CD4-positive, alpha-beta T cell treated with Interleukin-2 at 100 ng/mL for 4 hours (primary cell): Measurements from ENCODE around the gene GDPD5.

ENCODE experiments used
- DNase-seq: peaks from one replicate; pipeline ENCODE4 v3.0.0-alpha.2; 2020; ENCODE audit warnings: low spot score

Gene GDPD5

GRCh38 chr11:75510723-75511019 lies 15.1 kb downstream of the GDPD5 start:
- DNase-seq: no peak

- no peak for DNase-seq
Measured at GRCh38 chr11:75510004-75510722, 15.6 kb downstream of the GDPD5 start.

GRCh38 chr11:75509020-75509720 lies 16.6 kb downstream of the GDPD5 start:
- DNase-seq: no peak

GRCh38 chr11:75508051-75508561 lies 17.6 kb downstream of the GDPD5 start:
- DNase-seq: peak; percentile 68

GRCh38 chr11:75507571-75507970 lies 18.2 kb downstream of the GDPD5 start:
- no peak for DNase-seq

- DNase-seq: no peak
Measured at GRCh38 chr11:75506827-75507226, 18.9 kb downstream of the GDPD5 start.

GRCh38 chr11:75505916-75506692 lies 19.6 kb downstream of the GDPD5 start:
- DNase-seq: no peak

- DNase-seq: no peak
Measured at GRCh38 chr11:75504501-75504900, 21.2 kb downstream of the GDPD5 start.

GRCh38 chr11:75503531-75504099 lies 22.1 kb downstream of the GDPD5 start:
- DNase-seq: no peak

- DNase-seq: no peak
Measured at GRCh38 chr11:75502138-75502537, 23.6 kb downstream of the GDPD5 start.

- no peak for DNase-seq
Measured at GRCh38 chr11:75500742-75501141, 25.0 kb downstream of the GDPD5 start.

GRCh38 chr11:75499423-75500190 lies 26.1 kb downstream of the GDPD5 start:
- no peak for DNase-seq

- no peak for DNase-seq
Measured at GRCh38 chr11:75498556-75499255, 27.0 kb downstream of the GDPD5 start.

GRCh38 chr11:75497788-75498409 lies 27.8 kb downstream of the GDPD5 start:
- no peak for DNase-seq

GRCh38 chr11:75496305-75496752 lies 29.4 kb downstream of the GDPD5 start:
- DNase-seq: no peak

GRCh38 chr11:75495749-75496304 lies 29.9 kb downstream of the GDPD5 start:
- no peak for DNase-seq

GRCh38 chr11:75493626-75494025 lies 32.1 kb downstream of the GDPD5 start:
- DNase-seq: no peak

- DNase-seq: peak; percentile 65
Measured at GRCh38 chr11:75492181-75492820, 33.4 kb downstream of the GDPD5 start.

GRCh38 chr11:75491465-75491864 lies 34.3 kb downstream of the GDPD5 start:
- no peak for DNase-seq
